Measurements from ENCODE around the gene TRPV4. TPM values are rescaled to one million over a fixed set of nuclear protein-coding genes. Genes with fewer than 3 reads are reported as not detected.

TRPV4 gene
- total RNA-seq, 1 experiment from 2014 or later: 3.1 TPM

DNA sequence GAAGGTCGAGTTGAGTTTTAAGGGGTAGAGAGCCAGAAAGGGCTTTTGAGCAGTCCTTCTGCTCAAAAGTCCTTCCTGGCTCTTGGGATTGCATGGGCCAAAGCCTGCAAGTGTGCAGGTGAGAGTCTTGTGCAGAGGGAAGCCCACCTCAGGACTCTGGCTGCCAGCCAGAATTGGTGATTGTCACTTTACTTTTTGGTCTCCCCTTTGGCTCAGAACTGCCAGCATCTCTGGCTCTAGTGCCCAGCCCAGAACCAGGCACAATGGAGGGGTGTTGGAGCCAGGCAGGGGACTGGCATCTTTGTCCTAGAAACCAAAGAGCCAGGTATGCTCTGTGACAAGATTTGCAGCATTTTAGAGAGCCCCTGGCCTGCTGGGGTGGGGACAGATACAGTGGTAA is 96.1 kb downstream of the TRPV4 start:
- Histone ChIP-seq H3K9me2 (ENCODE audit: insufficient read depth) (no peaks in the 10 kb centered on the region), H3K4me1 (replicated peaks; ENCODE audit: insufficient read depth) (no peaks in the 10 kb centered on the region), H3K9me3 (ENCODE audit: insufficient read depth, low read depth) (no peaks in the 10 kb centered on the region), H3F3A (ENCODE audit: insufficient read depth, low read depth) (no peaks in the 10 kb centered on the region), H4K20me1 (ENCODE audit: insufficient read depth) (no peaks in the 10 kb centered on the region), H3K4me3 (no peak overlapping the region), H3K36me3 (ENCODE audit: low read depth) (no peaks in the 10 kb centered on the region), H3K27ac (no peak overlapping the region), H2AFZ (no peak overlapping the region), H3K79me2 (ENCODE audit: low read depth) (no peaks in the 10 kb centered on the region), H3K4me2 (no peak overlapping the region), H3K27me3 (ENCODE audit: insufficient read depth, low read depth) (no peaks in the 10 kb centered on the region)
- BruUV-seq (replicated peaks): no TSS peak
- ChIA-PET POLR2A (ENCODE audit: unreplicated experiment) (no interaction called here), CTCF (no interaction called here)
- DNase-seq: no peak
- intact Hi-C loops (cut with micrococcal nuclease; ENCODE audit: unreplicated experiment): no loop called here
- TF ChIP-seq, protein P1, sequence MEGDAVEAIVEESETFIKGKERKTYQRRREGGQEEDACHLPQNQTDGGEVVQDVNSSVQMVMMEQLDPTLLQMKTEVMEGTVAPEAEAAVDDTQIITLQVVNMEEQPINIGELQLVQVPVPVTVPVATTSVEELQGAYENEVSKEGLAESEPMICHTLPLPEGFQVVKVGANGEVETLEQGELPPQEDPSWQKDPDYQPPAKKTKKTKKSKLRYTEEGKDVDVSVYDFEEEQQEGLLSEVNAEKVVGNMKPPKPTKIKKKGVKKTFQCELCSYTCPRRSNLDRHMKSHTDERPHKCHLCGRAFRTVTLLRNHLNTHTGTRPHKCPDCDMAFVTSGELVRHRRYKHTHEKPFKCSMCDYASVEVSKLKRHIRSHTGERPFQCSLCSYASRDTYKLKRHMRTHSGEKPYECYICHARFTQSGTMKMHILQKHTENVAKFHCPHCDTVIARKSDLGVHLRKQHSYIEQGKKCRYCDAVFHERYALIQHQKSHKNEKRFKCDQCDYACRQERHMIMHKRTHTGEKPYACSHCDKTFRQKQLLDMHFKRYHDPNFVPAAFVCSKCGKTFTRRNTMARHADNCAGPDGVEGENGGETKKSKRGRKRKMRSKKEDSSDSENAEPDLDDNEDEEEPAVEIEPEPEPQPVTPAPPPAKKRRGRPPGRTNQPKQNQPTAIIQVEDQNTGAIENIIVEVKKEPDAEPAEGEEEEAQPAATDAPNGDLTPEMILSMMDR (conservative IDR thresholded peaks at IDR 0.05): no peak
- no peak for TF ChIP-seq EZH2 (IDR thresholded peaks at IDR 0.05; ENCODE audit: low read depth)

- no peak for DNase-seq
- H3K27me3 ChIP-seq (ENCODE audit: insufficient read depth, low read depth): no peaks in the 10 kb centered on the region
- H3K4me3 ChIP-seq: no peak overlapping the region
- intact Hi-C loops (cut with micrococcal nuclease; ENCODE audit: unreplicated experiment): no loop called here
- H3F3A ChIP-seq (ENCODE audit: insufficient read depth, low read depth): no peaks in the 10 kb centered on the region
- ChIA-PET CTCF (no interaction called here), POLR2A (ENCODE audit: unreplicated experiment) (no interaction called here)
- BruUV-seq (replicated peaks): no TSS peak
- H2AFZ ChIP-seq: no peak overlapping the region
- no peaks in the 10 kb centered on the region for H4K20me1 ChIP-seq (ENCODE audit: insufficient read depth)
- no peaks in the 10 kb centered on the region for H3K9me2 ChIP-seq (ENCODE audit: insufficient read depth)
- TF ChIP-seq, protein P1 (conservative IDR thresholded peaks at IDR 0.05): no peak
- TF ChIP-seq EZH2 (IDR thresholded peaks at IDR 0.05; ENCODE audit: low read depth): no peak
- no peaks in the 10 kb centered on the region for H3K79me2 ChIP-seq (ENCODE audit: low read depth)
- H3K36me3 ChIP-seq (ENCODE audit: low read depth): no peaks in the 10 kb centered on the region
- H3K4me2 ChIP-seq: no peak overlapping the region
- no peaks in the 10 kb centered on the region for H3K4me1 ChIP-seq (replicated peaks; ENCODE audit: insufficient read depth)
- no peaks in the 10 kb centered on the region for H3K9me3 ChIP-seq (ENCODE audit: insufficient read depth, low read depth)
- no peak overlapping the region for H3K27ac ChIP-seq
Measured at GRCh38 chr12:109736552-109737108, 96.6 kb downstream of the TRPV4 start.

DNA sequence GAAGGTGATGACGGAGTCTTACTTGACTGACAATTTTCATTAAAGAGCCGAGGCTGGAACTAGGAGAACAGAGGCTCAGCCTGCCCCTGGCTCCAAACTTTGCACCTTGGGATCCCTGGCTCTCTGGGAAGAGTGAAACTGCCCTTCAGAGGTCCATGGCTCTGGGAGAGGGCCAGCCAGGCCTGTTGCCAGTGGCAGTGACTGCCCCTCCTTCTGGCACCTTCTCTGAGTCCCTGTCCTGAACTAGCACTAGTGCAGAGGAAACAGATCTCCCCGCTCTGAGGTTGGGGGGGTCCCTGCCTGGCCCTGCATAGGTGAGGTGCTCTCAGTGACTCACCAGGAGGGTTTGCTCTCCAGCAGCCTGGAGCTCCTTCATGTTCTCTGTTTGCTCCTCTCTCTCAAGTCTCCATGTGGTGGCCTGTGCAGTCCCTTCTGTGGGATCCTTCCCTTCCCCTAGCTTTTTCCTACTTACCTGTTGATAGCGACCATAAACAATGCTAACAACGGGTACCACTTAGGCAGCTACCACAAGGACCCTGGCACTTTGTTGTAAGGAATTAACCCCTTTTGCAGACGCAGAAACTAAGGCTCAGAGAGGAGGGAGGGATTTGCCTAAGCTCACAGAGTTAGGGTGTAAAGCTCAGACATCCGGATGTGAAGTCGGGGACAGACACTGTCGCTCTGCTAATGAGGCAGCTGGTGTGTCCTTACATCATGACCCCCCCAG is 97.2 kb downstream of the TRPV4 start:
- DNase-seq: no peak

More for the DNA sequence above, 97.2 kb downstream of the TRPV4 start:
- ChIA-PET POLR2A (ENCODE audit: unreplicated experiment) (no interaction called here), CTCF (no interaction called here)
- Histone ChIP-seq H3K4me2 (no peak overlapping the region), H3K4me1 (replicated peaks; ENCODE audit: insufficient read depth) (no peaks in the 10 kb centered on the region), H3K79me2 (ENCODE audit: low read depth) (no peaks in the 10 kb centered on the region), H3K4me3 (no peak overlapping the region), H3K9me3 (ENCODE audit: insufficient read depth, low read depth) (no peaks in the 10 kb centered on the region), H3K36me3 (ENCODE audit: low read depth) (no peaks in the 10 kb centered on the region), H3F3A (ENCODE audit: insufficient read depth, low read depth) (no peaks in the 10 kb centered on the region), H4K20me1 (ENCODE audit: insufficient read depth) (no peaks in the 10 kb centered on the region), H3K27me3 (ENCODE audit: insufficient read depth, low read depth) (no peaks in the 10 kb centered on the region), H3K9me2 (ENCODE audit: insufficient read depth) (no peaks in the 10 kb centered on the region), H3K27ac (no peak overlapping the region), H2AFZ (no peak overlapping the region)
- intact Hi-C loops (cut with micrococcal nuclease; ENCODE audit: unreplicated experiment): no loop called here
- TF ChIP-seq, protein P1 (conservative IDR thresholded peaks at IDR 0.05): no peak
- TF ChIP-seq EZH2 (IDR thresholded peaks at IDR 0.05; ENCODE audit: low read depth): no peak
- no TSS peak for BruUV-seq (replicated peaks)

All from PC-9 (cell line).